K562 (cell line): ENCODE data around the gene KCNJ5. TPM values are rescaled to one million over a fixed set of nuclear protein-coding genes. Genes with fewer than 3 reads are reported as not detected.
"Not testable (repeated sequence)": the region's sequence is repeated elsewhere in the genome, so short reads cannot be mapped to it uniquely, and the experiment has no call there.

Experiments
- ATAC-seq: fragments of 200-7000 bp; cut with Tn5 transposase; 3 replicates; pipeline ENCODE4 v1.9.1; 2020; ENCODE audit warnings: moderate library complexity
- BruUV-seq: library from RNA; stranded (reverse); fragments of 400-500 nt; replicated peaks from 2 replicates; lab custom pipeline; 2021; lab: Mats Ljungman, UMichigan
- CTCF ChIA-PET: fragments of 300-600 bp; formaldehyde crosslinking; extraction: SDS; loops from one replicate; lab custom pipeline; 2021; ENCODE audit warnings: low intra/inter-chr PET ratio; lab: Yijun Ruan, JAX
- POLR2A ChIA-PET: fragments of 300-600, 350-650 bp; sonication (Branson Sonifier 250); formaldehyde crosslinking; extraction: SDS; loops from one replicate; lab custom pipeline; 2021; ENCODE audit warnings: antibody characterized with exemption, inconsistent platforms; lab: Yijun Ruan, JAX
- DNase-seq, 4 experiments: peaks; one replicate each; pipeline versions ENCODE4 v3.0.0 to v3.0.0-alpha.2; 2011 to 2018; ENCODE audit warnings: low spot score in 3 of 4, mixed read lengths in 3 of 4; ENCODE audit errors: extremely low read depth in 1 of 4
- FAIRE-seq: peaks from 2 replicates; lab custom pipeline; 2011; peaks lifted over from hg19 to GRCh38; lab: Jason Lieb, UNC
- H2AFZ ChIP-seq: 2 replicates; pipeline ENCODE4 v1.6.0; 2011; ENCODE audit warnings: low read depth, low read length, control low read depth, inconsistent platforms
- H3K27ac ChIP-seq: fragments of 200-600 bp; 3 replicates; pipeline ENCODE4 v1.8.0; 2011; ENCODE audit warnings: low read depth, mild to moderate bottlenecking, control low read depth, inconsistent platforms, low read length, moderate library complexity, mixed read lengths; ENCODE audit errors: extremely low read depth
- H3K27me3 ChIP-seq, 2 experiments: fragments of 300-600 bp in 1 of 2; 2 replicates in 1 of 2; 3 replicates in 1 of 2; pipeline versions ENCODE4 v1.6.0 to v1.8.0; 2011; ENCODE audit warnings: inconsistent platforms in 2 of 2, low read length in 2 of 2, mild to moderate bottlenecking in 1 of 2, mixed read lengths in 1 of 2, moderate library complexity in 1 of 2; ENCODE audit not compliant: control insufficient read depth in 2 of 2, insufficient read depth in 2 of 2
- H3K36me3 ChIP-seq: fragments of 300-600 bp; 3 replicates; pipeline ENCODE4 v1.8.0; 2011; ENCODE audit warnings: mild to moderate bottlenecking, low read length, inconsistent platforms; ENCODE audit not compliant: control insufficient read depth, insufficient read depth
- H3K4me1 ChIP-seq, 2 experiments: fragments of 200-600 bp in 1 of 2; replicated peaks in 1 of 2; 2 replicates in 1 of 2; 3 replicates in 1 of 2; pipeline versions ENCODE4 v1.5.1 to v1.8.0; 2011; ENCODE audit warnings: inconsistent platforms in 2 of 2, low read length in 2 of 2, mild to moderate bottlenecking in 1 of 2, mixed read lengths in 1 of 2, moderate library complexity in 1 of 2; ENCODE audit not compliant: control insufficient read depth in 2 of 2, insufficient read depth in 2 of 2
- H3K4me2 ChIP-seq: 2 replicates; pipeline ENCODE4 v1.6.1; 2011; ENCODE audit warnings: low read length, control low read depth, inconsistent platforms, mixed read lengths; ENCODE audit not compliant: insufficient read depth
- H3K4me3 ChIP-seq: fragments of 200-600 bp; sonication (generic), shearing (Covaris generic); 2 replicates; pipeline ENCODE4 v1.5.1; 2016; ENCODE audit warnings: control low read depth, inconsistent platforms
- H3K79me2 ChIP-seq: fragments of 200-600 bp; 3 replicates; pipeline ENCODE4 v1.8.0; 2011; ENCODE audit warnings: low read length, inconsistent platforms; ENCODE audit not compliant: control insufficient read depth, insufficient read depth
- H3K9ac ChIP-seq, 2 experiments: 2 replicates each; pipeline versions ENCODE4 v1.6.0 to v1.6.1; 2011; ENCODE audit warnings: low read depth in 2 of 2, low read length in 2 of 2, control low read depth in 1 of 2, inconsistent platforms in 1 of 2, mild to moderate bottlenecking in 1 of 2, mixed read lengths in 1 of 2; ENCODE audit not compliant: insufficient read depth in 1 of 2
- H3K9me1 ChIP-seq: one replicate; pipeline ENCODE4 v1.6.0; 2011; ENCODE audit warnings: inconsistent platforms, mild to moderate bottlenecking, low read length, moderate library complexity; ENCODE audit not compliant: control insufficient read depth, insufficient read depth
- H3K9me3 ChIP-seq: replicated peaks from 2 replicates; pipeline ENCODE4 v1.5.1; 2011; ENCODE audit warnings: low read depth, low read length, inconsistent platforms; ENCODE audit not compliant: control insufficient read depth, insufficient read depth
- H4K20me1 ChIP-seq: replicated peaks from 2 replicates; pipeline ENCODE4 v1.6.1; 2011; ENCODE audit warnings: low read length, inconsistent platforms, mixed read lengths; ENCODE audit not compliant: control insufficient read depth, insufficient read depth
- CCNT2 ChIP-seq: IDR thresholded peaks from 2 replicates; pipeline ENCODE4 v1.6.1; 2011; ENCODE audit warnings: borderline replicate concordance, low read depth, mild to moderate bottlenecking, moderate library complexity, mixed read lengths, low read length; ENCODE audit not compliant: insufficient read length; ENCODE audit errors: extremely low read depth
- GATAD2B ChIP-seq: fragments of 450-650 bp; IDR thresholded peaks from 2 replicates; pipeline ENCODE4 v1.6.1; 2017; ENCODE audit warnings: mild to moderate bottlenecking, borderline replicate concordance
- MECOM ChIP-seq: fragments of 250-450 bp; sonication (Bioruptor Pico); IDR thresholded peaks from 2 replicates; pipeline ENCODE4 v1.8.0; 2022; ENCODE audit warnings: inconsistent platforms
- MNT ChIP-seq, 2 experiments: fragments of 450-650 bp; conservative IDR thresholded peaks; 2 replicates each; pipeline ENCODE4 v1.6.1; 2017; ENCODE audit warnings: mild to moderate bottlenecking in 2 of 2, moderate library complexity in 2 of 2
- MXI1 ChIP-seq: IDR thresholded peaks from 2 replicates; pipeline ENCODE4 v1.6.1; 2011; ENCODE audit warnings: low read depth, mild to moderate bottlenecking, improper control_type of control experiment, low read length
- STAT5A ChIP-seq: IDR thresholded peaks from 2 replicates; pipeline ENCODE4 v1.6.1; 2012; ENCODE audit warnings: low read length, inconsistent platforms, borderline replicate concordance
- ZNF347 ChIP-seq: fragments of 450-650 bp; formaldehyde crosslinking; IDR thresholded peaks from 2 replicates; pipeline ENCODE4 v1.4.0; 2020; ENCODE audit warnings: low read depth, mild to moderate bottlenecking, moderate library complexity
- ZNF77 ChIP-seq: fragments of 250-450 bp; sonication (Bioruptor Pico); IDR thresholded peaks from 2 replicates; pipeline ENCODE4 v1.5.0; 2020
- whole genome bisulfite sequencing: fragments of 100-300 bp; shearing (Covaris generic); methylation state at CpG from one replicate; pipeline ENCODE4 v1.1.6; 2016; ENCODE audit warnings: low coverage, mixed read lengths; ENCODE audit not compliant: insufficient coverage; ENCODE audit errors: missing lambda C conversion rate; 5-methylcytosine and 5-hydroxymethylcytosine counted together
- in situ Hi-C: fragments of 300-500 bp; cut with MboI; formaldehyde crosslinking; loops from 4 replicates; pipeline ENCODE4 v1.15.0; 2018; ENCODE audit warnings: inconsistent platforms, mixed read lengths
- intact Hi-C: fragments of 100-400 bp; cut with micrococcal nuclease; formaldehyde crosslinking; loops from 2 replicates; pipeline ENCODE4 v1.14.2; 2022
- polyA plus RNA-seq, 8 experiments: library from polyadenylated mRNA; depleted of rRNA in 4 of 8; stranded (reverse) in 5 of 8; unstranded in 3 of 8; fragments of >200 nt; fragmentation: Nextera tagmentation in 2 of 8; fragmentation: Illumina TruSeq in 1 of 8; extraction: Ambion mirVana in 2 of 8; extraction: Trizol in 1 of 8; gene quantifications; 2 replicates each; pipeline versions ENCODE4 v1.2.1 to v1.2.3, GENCODE V29; 2011 to 2014; ENCODE audit warnings: inconsistent platforms in 1 of 8, missing spikeins in 1 of 8
- total RNA-seq, 7 experiments: library from RNA; depleted of rRNA in 6 of 7; stranded (reverse); fragments of >200 nt in 6 of 7; fragmentation: Illumina TruSeq in 2 of 7; extraction: Trizol in 2 of 7; gene quantifications; 2 replicates each; pipeline versions ENCODE4 v1.2.1 to v1.2.3, GENCODE V29; 2011 to 2021; ENCODE audit warnings: low replicate concordance in 1 of 7
- TF ChIP-seq, protein P1 (sequence below): fragments of 450-650 bp; IDR thresholded peaks from 2 replicates; pipeline ENCODE4 v1.6.1; 2016; ENCODE audit warnings: missing biosample characterization, missing genetic modification characterization

Gene KCNJ5
- total and polyA plus RNA-seq, 9 of the 15 experiments (the other 6 are each of a cell fraction or from before 2014, with no cell fraction given) = 0.04 TPM; not detected in 8

GRCh38 chr11:128919216-128919615 lies 28.1 kb downstream of the KCNJ5 start:
- intact Hi-C loops = no loop called here
- Histone ChIP-seq H3K79me2 (no peaks in the 10 kb centered on the region), H3K4me3 (no peak overlapping the region), H3K9me3 (no peaks in the 10 kb centered on the region), H2AFZ (no peak overlapping the region), H3K27me3 (peaks cover 0 to 15% of the 10 kb centered on the region in 2 experiments; a peak in 3 of 5 replicates), H3K4me1 (no peaks in the 10 kb centered on the region), H3K36me3 (no peaks in the 10 kb centered on the region), H3K9ac (no peak overlapping the region), H3K4me2 (no peak overlapping the region), H3K27ac (no peak overlapping the region), H4K20me1 (no peaks in the 10 kb centered on the region), H3K9me1 (no peaks in the 10 kb centered on the region)
- in situ Hi-C loops = no loop called here
- ATAC-seq (no peak), FAIRE-seq (no peak), DNase-seq (no peak)
- TF ChIP-seq STAT5A (no peak), ZNF77 (no peak), MNT (conservative IDR thresholded peaks at IDR 0.05) (no peak), MXI1 (no peak), MECOM (CRISPR knock-in tag) (no peak), CCNT2 (no peak), GATAD2B (no peak), ZNF347 (CRISPR knock-in tag) (no peak)
- TF ChIP-seq, protein P1, sequence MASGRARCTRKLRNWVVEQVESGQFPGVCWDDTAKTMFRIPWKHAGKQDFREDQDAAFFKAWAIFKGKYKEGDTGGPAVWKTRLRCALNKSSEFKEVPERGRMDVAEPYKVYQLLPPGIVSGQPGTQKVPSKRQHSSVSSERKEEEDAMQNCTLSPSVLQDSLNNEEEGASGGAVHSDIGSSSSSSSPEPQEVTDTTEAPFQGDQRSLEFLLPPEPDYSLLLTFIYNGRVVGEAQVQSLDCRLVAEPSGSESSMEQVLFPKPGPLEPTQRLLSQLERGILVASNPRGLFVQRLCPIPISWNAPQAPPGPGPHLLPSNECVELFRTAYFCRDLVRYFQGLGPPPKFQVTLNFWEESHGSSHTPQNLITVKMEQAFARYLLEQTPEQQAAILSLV (tag) = no peak
- ChIA-PET CTCF (no interaction called here), POLR2A (interaction anchor here (0.6 to 1.0 kb wide), 2 partner anchors 11 to 24 kb away, joined by 3 read pairs; no protein-coding TSS in a partner anchor)
- 0% methylated on average over 5 of the region's 5 CpGs for WGBS
- no TSS peak for BruUV-seq

GRCh38 chr11:128919635-128920034 lies 28.5 kb downstream of the KCNJ5 start:
- CTCF ChIA-PET, FAIRE-seq, BruUV-seq: not testable (repeated sequence)

More at GRCh38 chr11:128919635-128920034, 28.5 kb downstream of the KCNJ5 start:
- POLR2A ChIA-PET = interaction anchor here (1.0 kb wide), 1 partner anchor 24 kb away, joined by 3 read pairs; no protein-coding TSS in a partner anchor
- H3K4me1 ChIP-seq, in situ Hi-C loops, H4K20me1 ChIP-seq, H3K4me2 ChIP-seq, H3K9ac ChIP-seq, intact Hi-C loops, H3K9me1 ChIP-seq, DNase-seq, ATAC-seq, H3K36me3 ChIP-seq, H3K9me3 ChIP-seq, H3K79me2 ChIP-seq, H3K4me3 ChIP-seq, H3K27ac ChIP-seq, H2AFZ ChIP-seq: not testable (repeated sequence)
- WGBS = 0% methylated on average over 7 of the region's 7 CpGs
- peaks cover 0 to 15% of the 10 kb centered on the region in 2 experiments; a peak in 3 of 5 replicates for H3K27me3 ChIP-seq
